Mammary epithelial cell (primary cell): ENCODE measurements around the gene CDV3.

ENCODE experiments used
- CTCF ChIP-seq, 2 donors: IDR thresholded peaks in 1 of 2; conservative IDR thresholded peaks in 1 of 2; 2 replicates each; pipeline ENCODE4 v1.5.1; 2011 to 2012; ENCODE audit warnings: inconsistent platforms in 2 of 2, low read length in 2 of 2, mild to moderate bottlenecking in 2 of 2, control low read depth in 1 of 2, low read depth in 1 of 2; ENCODE audit not compliant: insufficient read depth in 1 of 2; ENCODE audit errors: extremely low read depth in 1 of 2
- EZH2 ChIP-seq: IDR thresholded peaks from 2 replicates; pipeline ENCODE4 v1.6.1; 2012; ENCODE audit warnings: low read length, inconsistent platforms, borderline replicate concordance

GRCh38 chr3:133600572-133601081, 27.1 kb downstream of the CDV3 start:
- TF ChIP-seq EZH2 (no peak), CTCF (conservative IDR thresholded peaks at IDR 0.05 in 1 of 2, IDR thresholded peaks at IDR 0.05 in 1 of 2; ENCODE audit: extremely low read depth in 1 of 2, insufficient read depth in 1 of 2, low read depth in 1 of 2, low read length in 2 of 2) (no peak)
